ENCODE measurements around the gene SCNM1.

SCNM1 gene

GRCh38 chr1:151210830-151211229, 44.9 kb downstream of the SCNM1 start (continued):
- TF ChIP-seq ATF2 (tag by site-specific recombination; IDR thresholded peaks at IDR 0.05; ENCODE audit: low read depth) (peak; percentile 96), BCL6B (tag by site-specific recombination; IDR thresholded peaks at IDR 0.05) (no peak), OVOL3 (tag by site-specific recombination; IDR thresholded peaks at IDR 0.05) (no peak), ZNF600 (tag by site-specific recombination; IDR thresholded peaks at IDR 0.05) (no peak), ZNF747 (tag by site-specific recombination; IDR thresholded peaks at IDR 0.05) (no peak), ZNF423 (tag by site-specific recombination; IDR thresholded peaks at IDR 0.05) (no peak), ZNF140 (tag by site-specific recombination; IDR thresholded peaks at IDR 0.05) (no peak), OSR2 (tag by site-specific recombination; IDR thresholded peaks at IDR 0.05) (peak; percentile 81), ZNF510 (tag by site-specific recombination; IDR thresholded peaks at IDR 0.05; ENCODE audit: insufficient replicate concordance) (no peak), ZNF23 (tag by site-specific recombination; IDR thresholded peaks at IDR 0.05; ENCODE audit: borderline replicate concordance) (no peak), INSM2 (tag by site-specific recombination; IDR thresholded peaks at IDR 0.05) (peak; percentile 61; the same call in 1 of the 2 replicates), ZNF561 (tag by site-specific recombination; IDR thresholded peaks at IDR 0.05; ENCODE audit: borderline replicate concordance) (no peak)
- TF ChIP-seq, protein P1, sequence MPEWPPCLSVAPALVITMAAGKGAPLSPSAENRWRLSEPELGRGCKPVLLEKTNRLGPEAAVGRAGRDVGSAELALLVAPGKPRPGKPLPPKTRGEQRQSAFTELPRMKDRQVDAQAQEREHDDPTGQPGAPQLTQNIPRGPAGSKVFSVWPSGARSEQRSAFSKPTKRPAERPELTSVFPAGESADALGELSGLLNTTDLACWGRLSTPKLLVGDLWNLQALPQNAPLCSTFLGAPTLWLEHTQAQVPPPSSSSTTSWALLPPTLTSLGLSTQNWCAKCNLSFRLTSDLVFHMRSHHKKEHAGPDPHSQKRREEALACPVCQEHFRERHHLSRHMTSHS (tag by site-specific recombination; IDR thresholded peaks at IDR 0.05), result no peak
- TF ChIP-seq, protein P2, sequence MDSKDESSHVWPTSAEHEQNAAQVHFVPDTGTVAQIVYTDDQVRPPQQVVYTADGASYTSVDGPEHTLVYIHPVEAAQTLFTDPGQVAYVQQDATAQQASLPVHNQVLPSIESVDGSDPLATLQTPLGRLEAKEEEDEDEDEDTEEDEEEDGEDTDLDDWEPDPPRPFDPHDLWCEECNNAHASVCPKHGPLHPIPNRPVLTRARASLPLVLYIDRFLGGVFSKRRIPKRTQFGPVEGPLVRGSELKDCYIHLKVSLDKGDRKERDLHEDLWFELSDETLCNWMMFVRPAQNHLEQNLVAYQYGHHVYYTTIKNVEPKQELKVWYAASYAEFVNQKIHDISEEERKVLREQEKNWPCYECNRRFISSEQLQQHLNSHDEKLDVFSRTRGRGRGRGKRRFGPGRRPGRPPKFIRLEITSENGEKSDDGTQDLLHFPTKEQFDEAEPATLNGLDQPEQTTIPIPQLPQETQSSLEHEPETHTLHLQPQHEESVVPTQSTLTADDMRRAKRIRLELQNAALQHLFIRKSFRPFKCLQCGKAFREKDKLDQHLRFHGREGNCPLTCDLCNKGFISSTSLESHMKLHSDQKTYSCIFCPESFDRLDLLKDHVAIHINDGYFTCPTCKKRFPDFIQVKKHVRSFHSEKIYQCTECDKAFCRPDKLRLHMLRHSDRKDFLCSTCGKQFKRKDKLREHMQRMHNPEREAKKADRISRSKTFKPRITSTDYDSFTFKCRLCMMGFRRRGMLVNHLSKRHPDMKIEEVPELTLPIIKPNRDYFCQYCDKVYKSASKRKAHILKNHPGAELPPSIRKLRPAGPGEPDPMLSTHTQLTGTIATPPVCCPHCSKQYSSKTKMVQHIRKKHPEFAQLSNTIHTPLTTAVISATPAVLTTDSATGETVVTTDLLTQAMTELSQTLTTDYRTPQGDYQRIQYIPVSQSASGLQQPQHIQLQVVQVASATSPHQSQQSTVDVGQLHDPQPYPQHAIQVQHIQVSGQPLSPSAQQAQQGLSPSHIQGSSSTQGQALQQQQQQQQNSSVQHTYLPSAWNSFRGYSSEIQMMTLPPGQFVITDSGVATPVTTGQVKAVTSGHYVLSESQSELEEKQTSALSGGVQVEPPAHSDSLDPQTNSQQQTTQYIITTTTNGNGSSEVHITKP (tag by site-specific recombination; IDR thresholded peaks at IDR 0.05), result 0 out of 2 replicates have a peak, but pooled peaks have one; percentile 17
- TF ChIP-seq, protein P3, sequence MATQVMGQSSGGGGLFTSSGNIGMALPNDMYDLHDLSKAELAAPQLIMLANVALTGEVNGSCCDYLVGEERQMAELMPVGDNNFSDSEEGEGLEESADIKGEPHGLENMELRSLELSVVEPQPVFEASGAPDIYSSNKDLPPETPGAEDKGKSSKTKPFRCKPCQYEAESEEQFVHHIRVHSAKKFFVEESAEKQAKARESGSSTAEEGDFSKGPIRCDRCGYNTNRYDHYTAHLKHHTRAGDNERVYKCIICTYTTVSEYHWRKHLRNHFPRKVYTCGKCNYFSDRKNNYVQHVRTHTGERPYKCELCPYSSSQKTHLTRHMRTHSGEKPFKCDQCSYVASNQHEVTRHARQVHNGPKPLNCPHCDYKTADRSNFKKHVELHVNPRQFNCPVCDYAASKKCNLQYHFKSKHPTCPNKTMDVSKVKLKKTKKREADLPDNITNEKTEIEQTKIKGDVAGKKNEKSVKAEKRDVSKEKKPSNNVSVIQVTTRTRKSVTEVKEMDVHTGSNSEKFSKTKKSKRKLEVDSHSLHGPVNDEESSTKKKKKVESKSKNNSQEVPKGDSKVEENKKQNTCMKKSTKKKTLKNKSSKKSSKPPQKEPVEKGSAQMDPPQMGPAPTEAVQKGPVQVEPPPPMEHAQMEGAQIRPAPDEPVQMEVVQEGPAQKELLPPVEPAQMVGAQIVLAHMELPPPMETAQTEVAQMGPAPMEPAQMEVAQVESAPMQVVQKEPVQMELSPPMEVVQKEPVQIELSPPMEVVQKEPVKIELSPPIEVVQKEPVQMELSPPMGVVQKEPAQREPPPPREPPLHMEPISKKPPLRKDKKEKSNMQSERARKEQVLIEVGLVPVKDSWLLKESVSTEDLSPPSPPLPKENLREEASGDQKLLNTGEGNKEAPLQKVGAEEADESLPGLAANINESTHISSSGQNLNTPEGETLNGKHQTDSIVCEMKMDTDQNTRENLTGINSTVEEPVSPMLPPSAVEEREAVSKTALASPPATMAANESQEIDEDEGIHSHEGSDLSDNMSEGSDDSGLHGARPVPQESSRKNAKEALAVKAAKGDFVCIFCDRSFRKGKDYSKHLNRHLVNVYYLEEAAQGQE (tag by site-specific recombination; IDR thresholded peaks at IDR 0.05), result no peak
- TF ChIP-seq, protein P4, sequence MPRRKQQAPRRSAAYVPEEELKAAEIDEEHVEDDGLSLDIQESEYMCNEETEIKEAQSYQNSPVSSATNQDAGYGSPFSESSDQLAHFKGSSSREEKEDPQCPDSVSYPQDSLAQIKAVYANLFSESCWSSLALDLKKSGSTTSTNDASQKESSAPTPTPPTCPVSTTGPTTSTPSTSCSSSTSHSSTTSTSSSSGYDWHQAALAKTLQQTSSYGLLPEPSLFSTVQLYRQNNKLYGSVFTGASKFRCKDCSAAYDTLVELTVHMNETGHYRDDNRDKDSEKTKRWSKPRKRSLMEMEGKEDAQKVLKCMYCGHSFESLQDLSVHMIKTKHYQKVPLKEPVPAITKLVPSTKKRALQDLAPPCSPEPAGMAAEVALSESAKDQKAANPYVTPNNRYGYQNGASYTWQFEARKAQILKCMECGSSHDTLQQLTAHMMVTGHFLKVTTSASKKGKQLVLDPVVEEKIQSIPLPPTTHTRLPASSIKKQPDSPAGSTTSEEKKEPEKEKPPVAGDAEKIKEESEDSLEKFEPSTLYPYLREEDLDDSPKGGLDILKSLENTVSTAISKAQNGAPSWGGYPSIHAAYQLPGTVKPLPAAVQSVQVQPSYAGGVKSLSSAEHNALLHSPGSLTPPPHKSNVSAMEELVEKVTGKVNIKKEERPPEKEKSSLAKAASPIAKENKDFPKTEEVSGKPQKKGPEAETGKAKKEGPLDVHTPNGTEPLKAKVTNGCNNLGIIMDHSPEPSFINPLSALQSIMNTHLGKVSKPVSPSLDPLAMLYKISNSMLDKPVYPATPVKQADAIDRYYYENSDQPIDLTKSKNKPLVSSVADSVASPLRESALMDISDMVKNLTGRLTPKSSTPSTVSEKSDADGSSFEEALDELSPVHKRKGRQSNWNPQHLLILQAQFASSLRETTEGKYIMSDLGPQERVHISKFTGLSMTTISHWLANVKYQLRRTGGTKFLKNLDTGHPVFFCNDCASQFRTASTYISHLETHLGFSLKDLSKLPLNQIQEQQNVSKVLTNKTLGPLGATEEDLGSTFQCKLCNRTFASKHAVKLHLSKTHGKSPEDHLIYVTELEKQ (tag by site-specific recombination; IDR thresholded peaks at IDR 0.05; ENCODE audit: borderline replicate concordance), result 0 out of 2 replicates have a peak, but pooled peaks have one; percentile 27

Measured in HEK293 (cell line).